Right lobe of liver (tissue), 4 donors: ENCODE data around the gene PFKP.

Source experiments
- POLR2A ChIP-seq: fragments of 450-650 bp; IDR thresholded peaks from one replicate; pipeline ENCODE4 v1.6.1; 2017; ENCODE audit warnings: antibody characterized with exemption, mild to moderate bottlenecking
- TF ChIP-seq, protein P1 (sequence below), 4 donors: fragments of 200-600 bp in 3 of 4; fragments of 450-650 bp in 1 of 4; IDR thresholded peaks; one replicate each; pipeline versions ENCODE4 v1.5.1 to v1.8.0; 2016 to 2022; ENCODE audit warnings: antibody characterized with exemption in 4 of 4, mild to moderate bottlenecking in 2 of 4
- donor health status: DM: no; HTN: no; CAD: no.
- donor health status: DM: no; HTN: no; CAD: no.
- donor health status: DM: no; HTN: yes; CAD: no.

DNA sequence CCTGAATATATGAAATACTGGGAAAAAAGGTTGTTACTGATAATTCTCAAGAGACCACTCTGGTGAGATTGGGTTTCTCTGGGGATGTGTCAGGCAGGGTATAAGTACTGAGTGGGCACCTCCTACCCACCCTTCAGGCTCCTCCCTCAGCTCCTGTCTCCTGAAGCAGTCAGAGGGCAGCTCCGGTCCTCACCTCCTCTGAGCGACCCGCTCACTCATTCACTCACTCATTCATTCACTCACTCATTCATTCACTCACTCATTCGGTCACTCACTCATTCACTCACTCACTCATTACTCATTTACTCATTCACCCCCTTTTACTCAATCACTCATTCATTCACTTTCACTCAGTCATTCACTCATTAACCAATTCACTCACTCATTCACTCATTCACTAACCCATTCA is 6.9 kb upstream of the PFKP start:
- TF ChIP-seq, protein P1, sequence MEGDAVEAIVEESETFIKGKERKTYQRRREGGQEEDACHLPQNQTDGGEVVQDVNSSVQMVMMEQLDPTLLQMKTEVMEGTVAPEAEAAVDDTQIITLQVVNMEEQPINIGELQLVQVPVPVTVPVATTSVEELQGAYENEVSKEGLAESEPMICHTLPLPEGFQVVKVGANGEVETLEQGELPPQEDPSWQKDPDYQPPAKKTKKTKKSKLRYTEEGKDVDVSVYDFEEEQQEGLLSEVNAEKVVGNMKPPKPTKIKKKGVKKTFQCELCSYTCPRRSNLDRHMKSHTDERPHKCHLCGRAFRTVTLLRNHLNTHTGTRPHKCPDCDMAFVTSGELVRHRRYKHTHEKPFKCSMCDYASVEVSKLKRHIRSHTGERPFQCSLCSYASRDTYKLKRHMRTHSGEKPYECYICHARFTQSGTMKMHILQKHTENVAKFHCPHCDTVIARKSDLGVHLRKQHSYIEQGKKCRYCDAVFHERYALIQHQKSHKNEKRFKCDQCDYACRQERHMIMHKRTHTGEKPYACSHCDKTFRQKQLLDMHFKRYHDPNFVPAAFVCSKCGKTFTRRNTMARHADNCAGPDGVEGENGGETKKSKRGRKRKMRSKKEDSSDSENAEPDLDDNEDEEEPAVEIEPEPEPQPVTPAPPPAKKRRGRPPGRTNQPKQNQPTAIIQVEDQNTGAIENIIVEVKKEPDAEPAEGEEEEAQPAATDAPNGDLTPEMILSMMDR (IDR thresholded peaks at IDR 0.05): no peak
- no peak for TF ChIP-seq POLR2A
